ENCODE data around the gene RWDD1.

Gene RWDD1

GRCh38 chr6:116564921-116565872 is 6.1 kb upstream of the RWDD1 start:
- H3K27me3 ChIP-seq: peaks cover 37% of the 10 kb centered on the region
- H3K4me3 ChIP-seq (ENCODE audit: low read depth in 1 of 2, low read length in 1 of 2): no peak overlapping the region
- H3K36me3 ChIP-seq: no peaks in the 10 kb centered on the region
- no peak for TF ChIP-seq CTCF (IDR thresholded peaks at IDR 0.05)
- H3K4me1 ChIP-seq (ENCODE audit: control insufficient read depth in 1 of 2, insufficient read depth in 1 of 2, low read depth in 1 of 2, low read length in 1 of 2): peaks cover 13 to 22% of the 10 kb centered on the region in 2 experiments
- no peak overlapping the region for H3K27ac ChIP-seq
- H3K9me3 ChIP-seq: no peaks in the 10 kb centered on the region

- Histone ChIP-seq H3K36me3 (no peaks in the 10 kb centered on the region), H3K4me3 (ENCODE audit: low read depth in 1 of 2, low read length in 1 of 2) (no peak overlapping the region), H3K9me3 (no peaks in the 10 kb centered on the region), H3K27me3 (peaks cover 33% of the 10 kb centered on the region), H3K27ac (no peak overlapping the region), H3K4me1 (ENCODE audit: control insufficient read depth in 1 of 2, insufficient read depth in 1 of 2, low read depth in 1 of 2, low read length in 1 of 2) (peaks cover 36 to 41% of the 10 kb centered on the region in 2 experiments)
- no peak for TF ChIP-seq CTCF (IDR thresholded peaks at IDR 0.05)
These were observed 3.2 kb upstream of the RWDD1 start for GRCh38 chr6:116568111-116568510.

- no peak overlapping the region for H3K4me3 ChIP-seq (ENCODE audit: low read depth in 1 of 2, low read length in 1 of 2)
- H3K27ac ChIP-seq: peak overlapping the region; percentile 60
- no peak for TF ChIP-seq CTCF (IDR thresholded peaks at IDR 0.05)
- H3K36me3 ChIP-seq: no peaks in the 10 kb centered on the region
- H3K4me1 ChIP-seq (ENCODE audit: control insufficient read depth in 1 of 2, insufficient read depth in 1 of 2, low read depth in 1 of 2, low read length in 1 of 2): peaks cover 36 to 42% of the 10 kb centered on the region in 2 experiments
- no peaks in the 10 kb centered on the region for H3K9me3 ChIP-seq
- H3K27me3 ChIP-seq: peaks cover 28% of the 10 kb centered on the region
These were observed 2.2 kb upstream of the RWDD1 start for GRCh38 chr6:116568821-116569755.

- Histone ChIP-seq H3K4me3 (ENCODE audit: low read depth in 1 of 2, low read length in 1 of 2) (peak overlapping the region; percentile 79 to 80), H3K9me3 (no peaks in the 10 kb centered on the region), H3K27me3 (peaks cover 2% of the 10 kb centered on the region), H3K27ac (peak overlapping the region; percentile 88), H3K4me1 (ENCODE audit: control insufficient read depth in 1 of 2, insufficient read depth in 1 of 2, low read depth in 1 of 2, low read length in 1 of 2) (peaks cover 36 to 42% of the 10 kb centered on the region in 2 experiments), H3K36me3 (no peaks in the 10 kb centered on the region)
- no peak for TF ChIP-seq CTCF (IDR thresholded peaks at IDR 0.05)
These were observed 338 bp downstream of the RWDD1 start for GRCh38 chr6:116571683-116572000.

GRCh38 chr6:116572162-116572561 is 858 bp downstream of the RWDD1 start:
- Histone ChIP-seq H3K4me3 (ENCODE audit: low read depth in 1 of 2, low read length in 1 of 2) (peak overlapping the region; percentile 79 to 80), H3K27ac (peak overlapping the region; percentile 88), H3K4me1 (ENCODE audit: control insufficient read depth in 1 of 2, insufficient read depth in 1 of 2, low read depth in 1 of 2, low read length in 1 of 2) (peaks cover 36 to 42% of the 10 kb centered on the region in 2 experiments), H3K27me3 (no peaks in the 10 kb centered on the region), H3K36me3 (no peaks in the 10 kb centered on the region), H3K9me3 (no peaks in the 10 kb centered on the region)
- TF ChIP-seq CTCF (IDR thresholded peaks at IDR 0.05): no peak

Data from neutrophil (primary cell).